ENCODE measurements around the gene SLC16A1. TPM values are rescaled to one million over a fixed set of nuclear protein-coding genes. Genes with fewer than 3 reads are reported as not detected.

Gene SLC16A1
- total and polyA plus RNA-seq, 2 donors (not counting 3 experiments of a cell fraction or from before 2014, with no cell fraction given) = 148 to 188 TPM

- Histone ChIP-seq H3K4me1 (ENCODE audit: control insufficient read depth, extremely low read depth, insufficient read depth, low read length) (peaks cover 32% of the 10 kb centered on the region), H3K4me2 (ENCODE audit: insufficient read depth, low read length) (no peak overlapping the region), H3K9me1 (replicated peaks; ENCODE audit: control insufficient read depth, extremely low read depth, insufficient read depth, low read length) (no peaks in the 10 kb centered on the region), H3K27me3 (ENCODE audit: control insufficient read depth in 2 of 2, insufficient read depth in 2 of 2, low read length in 2 of 2) (no peaks in the 10 kb centered on the region), H3K4me3 (replicated peaks in 1 of 3; ENCODE audit: insufficient read depth in 1 of 3, low read depth in 1 of 3, low read length in 3 of 3) (no peak overlapping the region), H3K36me3 (ENCODE audit: control insufficient read depth in 2 of 2, extremely low read depth in 1 of 2, insufficient read depth in 2 of 2, low read length in 2 of 2) (no peaks in the 10 kb centered on the region), H3K79me2 (ENCODE audit: control insufficient read depth, insufficient read depth, low read length) (peaks cover 88% of the 10 kb centered on the region), H3K9ac (replicated peaks; ENCODE audit: extremely low read depth, insufficient read depth, low read length) (no peak overlapping the region), H3K27ac (ENCODE audit: insufficient read depth, low read depth, low read length) (no peak overlapping the region), H2AFZ (ENCODE audit: low read depth, low read length) (no peak overlapping the region), H4K20me1 (replicated peaks; ENCODE audit: control insufficient read depth, extremely low read depth, insufficient read depth, low read length) (no peaks in the 10 kb centered on the region), H3K9me3 (replicated peaks; ENCODE audit: control insufficient read depth, insufficient read depth, low read length) (no peaks in the 10 kb centered on the region)
- ChIA-PET CTCF (no interaction called here), POLR2A (interaction anchor here (0.7 kb wide), 2 partner anchors 107 to 142 kb away, joined by 4 to 8 read pairs; no protein-coding TSS in a partner anchor)
- no TSS peak for BruUV-seq (replicated peaks)
- FAIRE-seq (no peak), DNase-seq (ENCODE audit: low read depth, low spot score) (no peak)
- intact Hi-C loops (cut with micrococcal nuclease) = loop anchor here (5.0 kb wide), 1 partner anchor 132 kb away; the partner anchor contains the start of gene LRIG2
- dilution Hi-C loops (cut with MboI; ENCODE audit: extremely low pct_ligation_motif_present, low sequenced_read_pairs) = no loop called here
- no peak for TF ChIP-seq POLR2AphosphoS5 (IDR thresholded peaks at IDR 0.05; ENCODE audit: insufficient read depth, low read depth, low read length)
- no peak for TF ChIP-seq MYC (IDR thresholded peaks at IDR 0.05; ENCODE audit: low read depth, low read length)
- TF ChIP-seq EZH2 (IDR thresholded peaks at IDR 0.05; ENCODE audit: borderline replicate concordance, low read depth, low read length, severe bottlenecking) = no peak
- no peak for TF ChIP-seq JUN (IDR thresholded peaks at IDR 0.05; ENCODE audit: borderline replicate concordance, insufficient read depth, insufficient read length, low read depth)
- no peak for TF ChIP-seq GATA2 (IDR thresholded peaks at IDR 0.05; ENCODE audit: insufficient read depth, insufficient read length, low read depth, low read length)
- no peak for TF ChIP-seq POLR2A (IDR thresholded peaks at IDR 0.05; ENCODE audit: low read depth, low read length)
- TF ChIP-seq FOS (IDR thresholded peaks at IDR 0.05; ENCODE audit: borderline replicate concordance, insufficient read depth, low read length) = no peak
- TF ChIP-seq MAX (IDR thresholded peaks at IDR 0.05; ENCODE audit: insufficient read depth, insufficient read length) = no peak
- TF ChIP-seq, protein P1, sequence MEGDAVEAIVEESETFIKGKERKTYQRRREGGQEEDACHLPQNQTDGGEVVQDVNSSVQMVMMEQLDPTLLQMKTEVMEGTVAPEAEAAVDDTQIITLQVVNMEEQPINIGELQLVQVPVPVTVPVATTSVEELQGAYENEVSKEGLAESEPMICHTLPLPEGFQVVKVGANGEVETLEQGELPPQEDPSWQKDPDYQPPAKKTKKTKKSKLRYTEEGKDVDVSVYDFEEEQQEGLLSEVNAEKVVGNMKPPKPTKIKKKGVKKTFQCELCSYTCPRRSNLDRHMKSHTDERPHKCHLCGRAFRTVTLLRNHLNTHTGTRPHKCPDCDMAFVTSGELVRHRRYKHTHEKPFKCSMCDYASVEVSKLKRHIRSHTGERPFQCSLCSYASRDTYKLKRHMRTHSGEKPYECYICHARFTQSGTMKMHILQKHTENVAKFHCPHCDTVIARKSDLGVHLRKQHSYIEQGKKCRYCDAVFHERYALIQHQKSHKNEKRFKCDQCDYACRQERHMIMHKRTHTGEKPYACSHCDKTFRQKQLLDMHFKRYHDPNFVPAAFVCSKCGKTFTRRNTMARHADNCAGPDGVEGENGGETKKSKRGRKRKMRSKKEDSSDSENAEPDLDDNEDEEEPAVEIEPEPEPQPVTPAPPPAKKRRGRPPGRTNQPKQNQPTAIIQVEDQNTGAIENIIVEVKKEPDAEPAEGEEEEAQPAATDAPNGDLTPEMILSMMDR (IDR thresholded peaks at IDR 0.05; ENCODE audit: extremely low read depth in 1 of 2, insufficient read depth in 1 of 2, low read depth in 1 of 2, low read length in 2 of 2) = no peak
These were observed 16.2 kb downstream of the SLC16A1 start for GRCh38 chr1:112939810-112940209.

All from endothelial cell of umbilical vein (primary cell).